ENCODE data around the gene FPR3.

DNA sequence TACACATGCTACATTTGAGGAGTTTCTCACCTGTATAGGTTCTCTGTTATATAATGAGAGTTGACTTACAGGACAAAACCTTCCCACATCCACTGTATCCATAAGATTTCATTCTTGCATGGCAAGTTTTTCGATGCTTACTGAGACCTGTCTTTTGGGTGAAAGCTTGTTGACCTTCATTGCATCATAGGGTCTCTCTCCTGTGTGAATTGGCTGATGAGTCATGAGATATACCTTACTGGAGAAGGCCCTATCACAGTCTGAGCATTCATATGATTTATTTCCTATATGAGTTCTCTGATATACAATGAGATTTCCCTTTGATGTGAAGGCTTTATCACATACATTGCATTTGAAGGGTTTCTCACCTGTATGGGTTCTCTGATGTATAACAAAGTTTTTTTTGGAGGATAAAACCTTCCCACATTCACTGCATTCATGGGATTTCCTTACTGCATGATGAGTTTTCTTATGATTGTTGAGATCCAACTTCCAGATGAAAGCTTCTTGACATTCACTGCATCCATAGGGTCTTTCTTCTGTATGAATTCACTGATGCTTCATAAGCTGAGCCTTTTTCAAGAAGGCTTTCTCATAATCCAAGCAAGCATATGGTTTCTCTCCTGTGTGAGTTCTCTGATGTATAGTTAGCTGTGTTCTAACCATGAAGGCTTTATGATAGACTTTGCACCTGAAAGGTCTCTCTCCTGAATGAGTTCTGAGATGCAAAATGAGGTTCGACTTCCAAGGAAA, 67.1 kb downstream of the FPR3 start:
- TF ChIP-seq CTCF (IDR thresholded peaks at IDR 0.05) (no peak), EZH2 (IDR thresholded peaks at IDR 0.05) (no peak)
